ENCODE data around the gene SNX30.

SNX30 gene

DNA sequence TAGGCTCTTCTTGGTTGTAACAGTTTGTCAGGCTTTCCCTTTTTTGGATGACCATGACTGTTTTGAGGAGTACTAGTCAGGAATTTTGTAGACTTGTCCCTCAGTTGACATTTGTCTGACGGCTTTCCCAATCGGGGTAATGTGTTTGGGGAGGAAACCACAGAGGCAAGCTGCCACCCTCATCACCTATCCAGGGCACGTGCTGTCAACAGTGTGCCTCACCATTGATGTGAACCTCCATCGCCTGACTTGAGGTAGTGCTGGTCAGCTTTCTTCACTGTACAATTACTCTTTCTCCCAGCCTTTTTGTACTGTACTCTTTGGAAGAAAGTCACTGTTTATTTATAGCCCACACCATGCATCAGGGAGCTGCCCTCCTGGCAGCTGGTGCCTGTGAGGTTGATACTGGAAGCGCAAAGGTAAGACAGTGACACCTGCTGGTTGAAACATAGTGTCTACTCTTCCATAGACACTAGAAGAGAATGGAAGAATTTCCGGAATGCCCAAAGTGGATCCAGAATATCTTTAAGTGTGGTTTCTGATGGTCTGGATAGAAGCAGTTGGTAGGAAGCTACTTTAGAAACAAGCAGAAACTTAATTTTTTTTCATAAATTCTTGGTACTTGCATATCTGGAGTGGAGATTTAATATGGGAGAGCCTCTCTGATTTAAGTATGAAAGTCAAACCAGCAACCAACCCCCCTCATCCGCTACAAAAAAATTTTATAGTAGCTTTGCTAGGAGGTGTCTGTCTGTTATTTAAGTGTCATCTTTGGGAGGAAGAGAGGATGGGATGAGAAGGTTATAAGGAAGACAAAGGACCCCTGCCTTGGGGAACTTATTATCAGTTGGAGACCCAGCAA is 69.3 kb downstream of the SNX30 start:
- Histone ChIP-seq H3K4me3 (ENCODE audit: low read depth, low read length) (no peak overlapping the region), H3K4me1 (no peaks in the 10 kb centered on the region), H3K79me2 (no peaks in the 10 kb centered on the region), H3K36me3 (ENCODE audit: control insufficient read depth, insufficient read depth, low read length) (no peaks in the 10 kb centered on the region), H3K27ac (no peak overlapping the region), H3K27me3 (ENCODE audit: control insufficient read depth, insufficient read depth, low read length) (no peaks in the 10 kb centered on the region), H3K9ac (no peak overlapping the region), H3K9me3 (ENCODE audit: control insufficient read depth, low read length) (no peaks in the 10 kb centered on the region), H2AFZ (no peak overlapping the region), H3K4me2 (ENCODE audit: low read length) (no peak overlapping the region)
- peak; percentile 57 for TF ChIP-seq CTCF (IDR thresholded peaks at IDR 0.05)

DNA sequence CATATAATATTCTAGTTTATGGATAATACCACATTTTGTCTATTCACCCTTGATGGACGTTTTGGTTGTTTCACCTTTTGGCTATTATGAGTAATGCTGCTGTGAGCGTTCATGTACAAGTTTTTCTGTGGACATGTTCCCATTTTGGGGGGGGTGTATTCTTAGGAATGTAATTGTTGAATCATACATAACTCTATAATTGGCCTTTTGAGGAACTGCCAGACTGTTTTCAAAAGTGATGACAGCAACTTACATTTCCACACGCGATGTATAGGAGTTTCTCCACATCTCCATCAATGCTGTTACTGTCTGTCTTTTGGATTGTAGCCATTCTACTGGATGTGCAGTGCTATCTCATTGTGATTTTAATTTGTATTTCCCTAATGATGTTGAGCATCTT is 70.3 kb downstream of the SNX30 start:
- no peak overlapping the region for H3K4me3 ChIP-seq (ENCODE audit: low read depth, low read length)
- H3K9ac ChIP-seq, result no peak overlapping the region
- no peaks in the 10 kb centered on the region for H3K27me3 ChIP-seq (ENCODE audit: control insufficient read depth, insufficient read depth, low read length)
- no peak overlapping the region for H2AFZ ChIP-seq
- no peak overlapping the region for H3K4me2 ChIP-seq (ENCODE audit: low read length)
- H3K4me1 ChIP-seq, result no peaks in the 10 kb centered on the region
- TF ChIP-seq CTCF (IDR thresholded peaks at IDR 0.05), result no peak
- H3K27ac ChIP-seq, result no peak overlapping the region
- H3K9me3 ChIP-seq (ENCODE audit: control insufficient read depth, low read length), result no peaks in the 10 kb centered on the region
- no peaks in the 10 kb centered on the region for H3K36me3 ChIP-seq (ENCODE audit: control insufficient read depth, insufficient read depth, low read length)
- no peaks in the 10 kb centered on the region for H3K79me2 ChIP-seq

DNA sequence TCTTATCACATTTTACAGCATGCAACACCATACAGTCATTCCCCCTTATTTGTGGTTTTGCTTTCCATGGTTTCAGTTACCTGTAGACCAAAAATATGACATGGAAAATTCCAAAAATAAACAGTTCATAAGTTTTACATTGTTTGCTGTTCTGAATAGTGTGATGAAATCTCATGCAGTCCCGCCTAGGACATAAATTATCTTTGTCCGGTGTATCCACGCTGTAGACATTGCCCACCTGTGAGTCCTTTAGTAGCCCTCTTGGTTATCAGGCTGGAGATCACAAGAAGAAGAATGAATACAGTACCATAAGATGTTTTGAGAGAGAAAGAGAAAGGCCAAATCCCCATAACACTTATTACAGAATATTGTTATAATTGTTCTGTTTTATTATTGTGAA is 72.1 kb downstream of the SNX30 start:
- H3K27me3 ChIP-seq (ENCODE audit: control insufficient read depth, insufficient read depth, low read length), result no peaks in the 10 kb centered on the region
- no peaks in the 10 kb centered on the region for H3K36me3 ChIP-seq (ENCODE audit: control insufficient read depth, insufficient read depth, low read length)
- H3K27ac ChIP-seq, result no peak overlapping the region

GRCh38 chr9:112823257-112823656 is 72.7 kb downstream of the SNX30 start:
- no peak overlapping the region for H3K27ac ChIP-seq
- H3K27me3 ChIP-seq (ENCODE audit: control insufficient read depth, insufficient read depth, low read length), result no peaks in the 10 kb centered on the region
- H3K9ac ChIP-seq, result no peak overlapping the region
- no peak overlapping the region for H3K4me3 ChIP-seq (ENCODE audit: low read depth, low read length)
- no peak overlapping the region for H3K4me2 ChIP-seq (ENCODE audit: low read length)
- H3K9me3 ChIP-seq (ENCODE audit: control insufficient read depth, low read length), result no peaks in the 10 kb centered on the region
- no peaks in the 10 kb centered on the region for H3K79me2 ChIP-seq
- TF ChIP-seq CTCF (IDR thresholded peaks at IDR 0.05), result no peak
- no peaks in the 10 kb centered on the region for H3K4me1 ChIP-seq
- no peak overlapping the region for H2AFZ ChIP-seq
- H3K36me3 ChIP-seq (ENCODE audit: control insufficient read depth, insufficient read depth, low read length), result no peaks in the 10 kb centered on the region

More for the DNA sequence above, 72.1 kb downstream of the SNX30 start:
- Histone ChIP-seq H3K9ac (no peak overlapping the region), H3K79me2 (no peaks in the 10 kb centered on the region), H3K4me1 (no peaks in the 10 kb centered on the region), H2AFZ (no peak overlapping the region), H3K4me2 (ENCODE audit: low read length) (no peak overlapping the region), H3K4me3 (ENCODE audit: low read depth, low read length) (no peak overlapping the region), H3K9me3 (ENCODE audit: control insufficient read depth, low read length) (no peaks in the 10 kb centered on the region)
- TF ChIP-seq CTCF (IDR thresholded peaks at IDR 0.05), result no peak
